Measurements from ENCODE around the gene GRM7.

Gene GRM7

DNA sequence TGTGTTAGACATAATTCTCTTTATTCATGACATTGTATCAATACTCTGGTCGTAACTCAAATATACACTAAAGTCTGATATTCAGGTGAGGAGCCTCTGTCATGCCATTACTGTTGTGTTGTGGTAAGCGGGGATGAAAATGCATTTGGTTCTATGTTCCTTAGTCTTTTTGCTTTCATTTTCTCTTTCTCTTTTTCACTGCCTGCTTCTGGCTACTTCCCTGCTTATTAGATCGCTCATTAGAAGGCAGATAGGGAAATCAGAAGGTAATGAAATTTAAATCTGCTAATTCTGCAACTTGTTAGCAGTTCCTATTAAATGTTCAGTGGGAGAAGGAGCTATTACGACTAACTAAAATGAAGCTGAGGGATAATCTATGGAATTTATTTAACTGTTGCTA is 345.0 kb downstream of the GRM7 start:
- Histone ChIP-seq H3K36me3 (ENCODE audit: control insufficient read depth, insufficient read depth, low read length) (no peaks in the 10 kb centered on the region), H3K4me3 (ENCODE audit: insufficient read depth, low read depth, low read length, poor library complexity, severe bottlenecking) (peak overlapping the region; percentile 15), H3K27me3 (replicated peaks; ENCODE audit: control insufficient read depth, insufficient read depth, low read length, poor library complexity, severe bottlenecking) (no peaks in the 10 kb centered on the region), H3K9me3 (ENCODE audit: control insufficient read depth, low read length) (no peaks in the 10 kb centered on the region), H3K4me1 (ENCODE audit: control insufficient read depth, insufficient read depth, low read length, poor library complexity, severe bottlenecking) (no peaks in the 10 kb centered on the region), H3K27ac (ENCODE audit: insufficient read depth, low read length, poor library complexity, severe bottlenecking) (no peak overlapping the region)
- DNase-seq: no peak

GRCh38 chr3:7207125-7207524 is 346.2 kb downstream of the GRM7 start:
- no peak for DNase-seq
- no peaks in the 10 kb centered on the region for H3K9me3 ChIP-seq (ENCODE audit: control insufficient read depth, low read length)

GRCh38 chr3:7207928-7208327 is 347.0 kb downstream of the GRM7 start:
- no peak for DNase-seq
- no peaks in the 10 kb centered on the region for H3K36me3 ChIP-seq (ENCODE audit: control insufficient read depth, insufficient read depth, low read length)

More at GRCh38 chr3:7207125-7207524, 346.2 kb downstream of the GRM7 start:
- no peak overlapping the region for H3K4me3 ChIP-seq (ENCODE audit: insufficient read depth, low read depth, low read length, poor library complexity, severe bottlenecking)
- H3K36me3 ChIP-seq (ENCODE audit: control insufficient read depth, insufficient read depth, low read length): no peaks in the 10 kb centered on the region
- no peak overlapping the region for H3K27ac ChIP-seq (ENCODE audit: insufficient read depth, low read length, poor library complexity, severe bottlenecking)
- no peaks in the 10 kb centered on the region for H3K27me3 ChIP-seq (replicated peaks; ENCODE audit: control insufficient read depth, insufficient read depth, low read length, poor library complexity, severe bottlenecking)
- H3K4me1 ChIP-seq (ENCODE audit: control insufficient read depth, insufficient read depth, low read length, poor library complexity, severe bottlenecking): no peaks in the 10 kb centered on the region

DNA sequence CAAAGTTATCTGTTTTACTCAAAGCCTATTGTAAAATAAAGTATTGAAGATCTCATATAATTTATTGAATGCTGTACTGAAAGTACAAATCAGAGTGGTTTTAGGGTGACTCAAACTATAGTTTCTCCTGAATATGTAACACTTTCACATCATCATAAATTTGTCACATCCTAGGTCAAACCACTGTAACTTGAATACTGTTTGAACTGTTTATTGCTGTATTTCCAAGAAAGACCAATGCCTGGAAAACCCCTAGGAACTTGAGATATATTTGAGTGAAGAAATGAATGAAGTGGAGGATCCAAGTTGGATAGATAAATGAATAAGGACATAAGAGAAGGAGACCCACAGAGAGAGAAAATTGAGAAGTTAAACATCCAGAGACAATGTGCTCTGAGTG is 348.2 kb downstream of the GRM7 start:
- H3K36me3 ChIP-seq (ENCODE audit: control insufficient read depth, insufficient read depth, low read length): no peaks in the 10 kb centered on the region
- no peaks in the 10 kb centered on the region for H3K9me3 ChIP-seq (ENCODE audit: control insufficient read depth, low read length)
- H3K27ac ChIP-seq (ENCODE audit: insufficient read depth, low read length, poor library complexity, severe bottlenecking): no peak overlapping the region
- DNase-seq: no peak
- H3K27me3 ChIP-seq (replicated peaks; ENCODE audit: control insufficient read depth, insufficient read depth, low read length, poor library complexity, severe bottlenecking): no peaks in the 10 kb centered on the region
- H3K4me3 ChIP-seq (ENCODE audit: insufficient read depth, low read depth, low read length, poor library complexity, severe bottlenecking): no peak overlapping the region
- H3K4me1 ChIP-seq (ENCODE audit: control insufficient read depth, insufficient read depth, low read length, poor library complexity, severe bottlenecking): no peaks in the 10 kb centered on the region

More at GRCh38 chr3:7207928-7208327, 347.0 kb downstream of the GRM7 start:
- no peaks in the 10 kb centered on the region for H3K9me3 ChIP-seq (ENCODE audit: control insufficient read depth, low read length)
- H3K27me3 ChIP-seq (replicated peaks; ENCODE audit: control insufficient read depth, insufficient read depth, low read length, poor library complexity, severe bottlenecking): no peaks in the 10 kb centered on the region
- H3K4me3 ChIP-seq (ENCODE audit: insufficient read depth, low read depth, low read length, poor library complexity, severe bottlenecking): no peak overlapping the region
- no peaks in the 10 kb centered on the region for H3K4me1 ChIP-seq (ENCODE audit: control insufficient read depth, insufficient read depth, low read length, poor library complexity, severe bottlenecking)
- no peak overlapping the region for H3K27ac ChIP-seq (ENCODE audit: insufficient read depth, low read length, poor library complexity, severe bottlenecking)

DNA sequence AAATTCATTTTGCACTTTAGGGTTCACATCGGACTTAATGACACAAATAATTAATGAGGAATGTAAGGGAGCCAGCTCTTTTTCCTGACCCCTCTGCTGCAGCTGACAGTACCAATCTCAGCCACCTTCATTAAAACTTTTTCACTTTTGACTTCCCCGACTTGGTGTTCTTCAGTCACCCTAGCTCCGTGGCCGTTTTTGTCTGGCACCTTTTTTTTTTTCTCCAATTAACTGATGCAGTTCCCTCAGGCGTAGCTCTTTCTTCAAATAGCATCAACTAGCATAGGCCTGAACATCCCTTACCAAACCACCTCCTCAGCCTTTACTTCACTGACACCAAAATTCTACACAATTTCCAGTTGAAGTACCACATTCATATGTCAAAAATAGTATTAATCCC is 350.8 kb downstream of the GRM7 start:
- no peaks in the 10 kb centered on the region for H3K27me3 ChIP-seq (replicated peaks; ENCODE audit: control insufficient read depth, insufficient read depth, low read length, poor library complexity, severe bottlenecking)
- no peak overlapping the region for H3K4me3 ChIP-seq (ENCODE audit: insufficient read depth, low read depth, low read length, poor library complexity, severe bottlenecking)
- H3K9me3 ChIP-seq (ENCODE audit: control insufficient read depth, low read length): no peaks in the 10 kb centered on the region
- DNase-seq: no peak
- H3K27ac ChIP-seq (ENCODE audit: insufficient read depth, low read length, poor library complexity, severe bottlenecking): no peak overlapping the region
- H3K36me3 ChIP-seq (ENCODE audit: control insufficient read depth, insufficient read depth, low read length): no peaks in the 10 kb centered on the region
- no peaks in the 10 kb centered on the region for H3K4me1 ChIP-seq (ENCODE audit: control insufficient read depth, insufficient read depth, low read length, poor library complexity, severe bottlenecking)

GRCh38 chr3:7215706-7216105 is 354.8 kb downstream of the GRM7 start:
- H3K4me1 ChIP-seq (ENCODE audit: control insufficient read depth, insufficient read depth, low read length, poor library complexity, severe bottlenecking): no peaks in the 10 kb centered on the region
- no peaks in the 10 kb centered on the region for H3K9me3 ChIP-seq (ENCODE audit: control insufficient read depth, low read length)
- no peak for DNase-seq
- H3K4me3 ChIP-seq (ENCODE audit: insufficient read depth, low read depth, low read length, poor library complexity, severe bottlenecking): no peak overlapping the region
- H3K27me3 ChIP-seq (replicated peaks; ENCODE audit: control insufficient read depth, insufficient read depth, low read length, poor library complexity, severe bottlenecking): no peaks in the 10 kb centered on the region
- H3K27ac ChIP-seq (ENCODE audit: insufficient read depth, low read length, poor library complexity, severe bottlenecking): no peak overlapping the region
- H3K36me3 ChIP-seq (ENCODE audit: control insufficient read depth, insufficient read depth, low read length): no peaks in the 10 kb centered on the region

GRCh38 chr3:7226393-7226792 is 365.5 kb downstream of the GRM7 start:
- no peaks in the 10 kb centered on the region for H3K36me3 ChIP-seq (ENCODE audit: control insufficient read depth, insufficient read depth, low read length)
- no peaks in the 10 kb centered on the region for H3K4me1 ChIP-seq (ENCODE audit: control insufficient read depth, insufficient read depth, low read length, poor library complexity, severe bottlenecking)
- no peak overlapping the region for H3K27ac ChIP-seq (ENCODE audit: insufficient read depth, low read length, poor library complexity, severe bottlenecking)
- H3K27me3 ChIP-seq (replicated peaks; ENCODE audit: control insufficient read depth, insufficient read depth, low read length, poor library complexity, severe bottlenecking): no peaks in the 10 kb centered on the region
- no peaks in the 10 kb centered on the region for H3K9me3 ChIP-seq (ENCODE audit: control insufficient read depth, low read length)
- H3K4me3 ChIP-seq (ENCODE audit: insufficient read depth, low read depth, low read length, poor library complexity, severe bottlenecking): no peak overlapping the region
- no peak for DNase-seq

DNA sequence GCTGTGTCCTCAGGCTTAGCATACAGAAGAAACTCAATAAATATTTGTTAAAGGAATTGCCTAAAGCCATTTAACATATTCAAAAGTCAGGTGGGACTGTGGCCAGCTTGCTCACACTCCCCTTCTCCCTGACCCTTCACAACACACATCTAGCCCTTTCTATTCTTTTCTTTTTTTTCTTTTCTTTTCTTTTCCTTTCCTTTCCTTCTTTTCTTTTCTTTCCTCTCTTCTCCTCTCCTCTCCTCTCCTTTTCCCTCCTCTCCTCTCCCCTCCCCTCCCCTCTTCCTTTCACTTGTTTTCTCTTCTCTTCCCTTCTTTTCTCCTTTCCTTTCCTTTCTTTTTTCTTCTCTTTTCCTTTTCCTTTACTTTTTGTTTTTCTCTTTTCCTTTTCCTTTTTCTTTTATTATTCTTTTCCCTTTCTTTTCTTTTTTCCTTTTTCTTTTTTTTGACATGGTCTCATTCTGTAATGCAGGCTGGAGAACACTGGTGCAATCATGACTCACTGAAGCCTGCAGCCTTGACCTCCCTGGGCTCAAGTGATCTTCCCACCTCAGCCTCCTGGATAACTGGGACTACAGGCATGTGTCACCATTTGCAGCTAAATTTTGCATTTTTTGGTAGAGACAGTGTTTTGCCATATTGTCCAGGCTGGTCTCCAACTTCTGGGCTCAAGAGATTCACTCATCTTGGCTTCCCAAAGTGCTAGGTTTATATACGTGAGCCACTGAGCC is 377.8 kb downstream of the GRM7 start:
- H3K9me3 ChIP-seq (ENCODE audit: control insufficient read depth, low read length): no peaks in the 10 kb centered on the region
- H3K27me3 ChIP-seq (replicated peaks; ENCODE audit: control insufficient read depth, insufficient read depth, low read length, poor library complexity, severe bottlenecking): no peaks in the 10 kb centered on the region
- DNase-seq: no peak
- H3K27ac ChIP-seq (ENCODE audit: insufficient read depth, low read length, poor library complexity, severe bottlenecking): no peak overlapping the region
- H3K36me3 ChIP-seq (ENCODE audit: control insufficient read depth, insufficient read depth, low read length): no peaks in the 10 kb centered on the region
- H3K4me1 ChIP-seq (ENCODE audit: control insufficient read depth, insufficient read depth, low read length, poor library complexity, severe bottlenecking): no peaks in the 10 kb centered on the region
- no peak overlapping the region for H3K4me3 ChIP-seq (ENCODE audit: insufficient read depth, low read depth, low read length, poor library complexity, severe bottlenecking)

- DNase-seq: no peak
These were observed 380.8 kb downstream of the GRM7 start for GRCh38 chr3:7241584-7242302.

GRCh38 chr3:7242303-7242635 is 381.4 kb downstream of the GRM7 start:
- H3K36me3 ChIP-seq (ENCODE audit: control insufficient read depth, insufficient read depth, low read length): no peaks in the 10 kb centered on the region
- DNase-seq: no peak
- H3K4me3 ChIP-seq (ENCODE audit: insufficient read depth, low read depth, low read length, poor library complexity, severe bottlenecking): no peak overlapping the region
- no peaks in the 10 kb centered on the region for H3K4me1 ChIP-seq (ENCODE audit: control insufficient read depth, insufficient read depth, low read length, poor library complexity, severe bottlenecking)
- H3K9me3 ChIP-seq (ENCODE audit: control insufficient read depth, low read length): no peaks in the 10 kb centered on the region
- no peaks in the 10 kb centered on the region for H3K27me3 ChIP-seq (replicated peaks; ENCODE audit: control insufficient read depth, insufficient read depth, low read length, poor library complexity, severe bottlenecking)
- H3K27ac ChIP-seq (ENCODE audit: insufficient read depth, low read length, poor library complexity, severe bottlenecking): no peak overlapping the region

More at GRCh38 chr3:7241584-7242302, 380.8 kb downstream of the GRM7 start:
- H3K27me3 ChIP-seq (replicated peaks; ENCODE audit: control insufficient read depth, insufficient read depth, low read length, poor library complexity, severe bottlenecking): no peaks in the 10 kb centered on the region
- H3K4me3 ChIP-seq (ENCODE audit: insufficient read depth, low read depth, low read length, poor library complexity, severe bottlenecking): no peak overlapping the region
- H3K36me3 ChIP-seq (ENCODE audit: control insufficient read depth, insufficient read depth, low read length): no peaks in the 10 kb centered on the region
- no peaks in the 10 kb centered on the region for H3K4me1 ChIP-seq (ENCODE audit: control insufficient read depth, insufficient read depth, low read length, poor library complexity, severe bottlenecking)
- no peaks in the 10 kb centered on the region for H3K9me3 ChIP-seq (ENCODE audit: control insufficient read depth, low read length)
- no peak overlapping the region for H3K27ac ChIP-seq (ENCODE audit: insufficient read depth, low read length, poor library complexity, severe bottlenecking)
